ENCODE measurements around the gene S100P.

S100P gene

GRCh38 chr4:6727081-6727942 lies 33.6 kb downstream of the S100P start:
- DNase-seq = no peak

DNA sequence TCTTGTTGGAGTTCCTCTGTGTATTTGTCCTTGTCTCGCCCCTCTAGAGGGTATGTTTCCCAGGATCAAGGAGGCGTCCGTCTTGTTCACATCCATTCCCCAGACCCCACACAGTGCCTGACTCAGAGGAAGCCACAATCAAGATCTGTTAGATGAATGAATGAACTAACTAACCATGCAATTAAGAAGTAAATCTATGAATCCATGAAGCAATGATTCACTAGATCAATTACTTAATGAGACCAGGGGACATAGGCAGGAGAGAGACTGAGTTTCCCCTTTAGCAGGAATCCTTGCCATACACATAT lies 34.2 kb downstream of the S100P start:
- DNase-seq = no peak

- no peak for DNase-seq
Measured at GRCh38 chr4:6728320-6729029, 34.8 kb downstream of the S100P start.

GRCh38 chr4:6730603-6731317 lies 37.1 kb downstream of the S100P start:
- peak; percentile 65 for DNase-seq

DNA sequence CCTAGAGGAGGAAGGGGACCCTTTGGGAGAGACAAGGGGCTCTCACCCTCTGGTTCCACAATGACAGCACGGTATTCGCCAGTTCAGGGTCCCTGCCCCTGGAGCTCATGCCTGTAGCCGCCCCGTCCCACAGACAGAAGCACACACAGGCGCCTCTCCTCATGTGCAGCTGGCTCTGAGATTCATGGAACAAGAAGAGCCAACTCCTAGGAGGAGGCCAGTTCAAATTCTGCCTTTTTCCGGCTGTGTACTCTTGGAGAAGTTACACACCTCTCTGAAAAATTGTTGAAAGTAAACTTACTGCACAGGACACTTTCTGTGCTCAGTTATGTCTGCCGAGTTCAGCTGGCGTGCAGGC lies 37.6 kb downstream of the S100P start:
- DNase-seq = no peak

DNA sequence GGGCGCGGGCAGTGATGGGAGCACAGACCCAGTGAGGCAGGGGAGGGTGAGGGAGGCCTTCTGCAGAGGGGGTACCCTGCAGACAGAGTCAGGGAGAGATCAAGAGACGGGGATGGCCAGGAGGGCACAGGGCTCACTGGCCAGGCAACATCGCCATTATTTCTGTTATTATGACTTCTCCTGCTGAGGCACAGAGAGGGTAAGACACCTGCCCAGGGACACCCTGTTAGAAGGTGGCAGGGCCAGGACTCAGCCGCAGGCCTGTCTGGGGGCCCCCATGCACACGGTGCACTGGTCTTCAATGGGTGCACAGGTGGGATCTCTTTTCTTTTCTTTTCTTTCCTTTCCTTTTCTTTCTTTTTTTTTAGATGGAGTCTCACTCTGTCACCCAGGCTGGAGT lies 38.1 kb downstream of the S100P start:
- no peak for DNase-seq

GRCh38 chr4:6732441-6733357 lies 39.0 kb downstream of the S100P start:
- DNase-seq = peak; percentile 86

GRCh38 chr4:6733358-6734164 lies 39.9 kb downstream of the S100P start:
- no peak for DNase-seq

DNA sequence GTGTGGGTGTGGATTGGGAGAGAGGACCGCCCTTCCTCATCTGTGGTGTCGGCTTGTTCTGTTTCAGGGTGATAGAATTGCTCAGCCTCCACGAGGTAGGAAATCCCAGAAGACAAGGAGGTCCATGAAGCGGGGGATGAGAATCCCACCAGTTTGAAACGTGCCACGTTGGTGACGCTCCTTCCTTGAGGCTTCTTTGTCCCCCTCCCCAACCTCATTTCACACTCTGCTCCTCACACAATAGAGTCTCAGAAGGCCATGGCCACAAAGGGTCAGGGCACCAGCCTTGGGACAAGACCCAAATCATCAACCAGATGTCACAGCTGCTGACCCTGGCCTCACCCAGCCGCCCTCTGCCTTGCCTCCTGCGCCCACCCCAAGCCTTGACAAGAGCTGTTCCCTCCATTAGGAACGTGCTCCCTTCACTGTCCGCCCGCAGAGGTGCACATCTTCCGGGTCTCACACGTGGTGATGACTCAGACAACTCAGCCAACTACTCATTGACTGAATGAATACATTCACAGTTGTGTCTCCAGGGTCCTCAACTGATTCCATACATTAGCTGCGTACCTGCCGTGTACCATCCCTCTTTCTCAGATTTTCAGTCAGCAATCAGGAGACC lies 40.6 kb downstream of the S100P start:
- DNase-seq = peak; percentile 27

DNA sequence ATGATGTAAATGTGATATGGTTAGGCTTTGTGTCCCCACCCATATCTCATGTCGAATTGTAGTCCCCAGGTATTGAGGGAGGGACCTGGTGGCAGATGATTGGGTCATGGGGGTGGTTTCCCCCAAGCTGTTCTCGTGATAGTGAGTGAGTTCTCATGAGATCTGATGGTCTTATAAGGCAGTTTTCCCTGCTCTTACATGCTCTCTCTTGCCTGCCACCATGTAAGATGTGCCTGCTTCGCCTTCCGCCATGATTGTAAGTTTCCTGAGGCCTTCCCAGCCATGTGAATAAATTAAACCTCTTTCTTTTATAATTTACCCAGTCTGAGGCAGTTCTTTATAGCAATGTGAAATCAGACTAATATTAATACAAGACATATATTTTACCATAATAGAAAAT lies 46.2 kb downstream of the S100P start:
- no peak for DNase-seq

- no peak for DNase-seq
Measured at GRCh38 chr4:6740347-6740746, 46.7 kb downstream of the S100P start.

GRCh38 chr4:6742507-6742906 lies 48.8 kb downstream of the S100P start:
- no peak for DNase-seq

DNA sequence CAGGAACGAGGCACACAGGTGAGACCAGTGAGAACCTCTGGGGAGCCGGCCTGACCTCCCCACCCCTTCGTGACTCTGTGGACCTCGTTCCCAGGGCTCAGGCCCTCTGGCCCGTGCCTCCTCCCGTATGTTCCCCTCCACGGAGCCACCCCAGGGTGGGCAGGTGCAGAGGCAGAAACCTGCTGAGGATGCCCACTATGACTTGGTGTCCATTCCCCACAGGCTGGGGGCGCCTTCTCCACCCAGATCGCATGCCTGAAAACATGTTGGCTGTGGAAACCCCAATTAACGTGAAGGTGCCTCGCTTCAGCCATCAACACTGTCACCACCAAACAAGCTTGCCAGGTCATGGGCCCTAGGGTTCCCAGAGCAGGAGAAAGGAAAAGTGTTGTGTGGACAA lies 49.3 kb downstream of the S100P start:
- no peak for DNase-seq
